ENCODE data around the gene ZNF699.
"Not testable (repeated sequence)": the region's sequence is repeated elsewhere in the genome, so short reads cannot be mapped to it uniquely, and the experiment has no call there.

Gene ZNF699

DNA sequence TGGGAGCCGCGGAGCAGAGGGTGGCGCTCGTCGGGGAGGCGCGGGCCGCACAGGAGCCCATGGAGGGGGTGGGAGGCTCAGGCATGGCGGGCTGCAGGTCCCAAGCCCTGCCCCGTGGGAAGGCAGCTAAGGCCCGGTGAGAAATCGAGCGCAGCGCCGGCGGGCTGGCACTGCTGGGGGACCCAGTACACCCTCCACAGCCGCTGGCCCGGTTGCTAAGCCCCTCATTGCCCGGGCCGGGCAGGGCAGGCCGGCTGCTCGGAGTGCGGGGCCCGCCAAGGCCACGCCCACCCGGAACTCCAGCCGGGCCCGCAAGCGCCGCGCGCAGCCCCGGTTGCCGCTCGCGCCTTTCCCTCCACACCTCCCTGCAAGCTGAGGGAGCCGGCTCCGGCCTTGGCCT, 26.2 kb downstream of the ZNF699 start:
- DNase-seq (ENCODE audit: low read depth), result not testable (repeated sequence)

DNA sequence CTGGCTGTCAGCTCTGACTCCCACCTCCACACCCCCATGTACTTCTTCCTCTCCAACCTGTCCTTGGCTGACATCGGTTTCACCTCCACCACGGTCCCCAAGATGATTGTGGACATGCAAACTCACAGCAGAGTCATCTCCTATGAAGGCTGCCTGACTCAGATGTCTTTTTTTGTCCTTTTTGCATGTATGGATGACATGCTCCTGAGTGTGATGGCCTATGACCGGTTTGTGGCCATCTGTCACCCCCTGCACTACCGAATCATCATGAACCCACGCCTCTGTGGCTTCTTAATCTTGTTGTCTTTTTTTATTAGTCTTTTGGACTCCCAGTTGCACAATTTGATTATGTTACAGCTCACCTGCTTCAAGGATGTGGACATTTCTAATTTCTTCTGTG, 58.4 kb downstream of the ZNF699 start:
- DNase-seq (ENCODE audit: low read depth), result no peak

DNA sequence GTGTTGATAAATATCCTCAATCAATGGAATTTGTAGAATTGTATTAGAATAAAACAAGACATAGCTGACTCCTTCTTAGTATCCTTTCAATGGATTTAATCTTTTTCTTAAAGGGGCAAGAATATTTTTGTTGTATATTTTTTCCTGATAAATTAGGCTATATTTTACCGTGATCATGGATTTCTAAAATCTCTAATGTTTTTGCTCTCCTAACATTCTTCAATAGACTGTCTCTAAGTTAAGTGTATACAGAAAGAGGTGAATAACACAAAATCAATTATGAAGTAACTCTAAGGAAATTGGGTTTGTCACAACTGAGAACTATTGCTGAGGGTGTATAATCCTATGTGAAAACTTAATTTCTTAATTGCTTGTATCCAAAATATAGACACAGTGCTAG, 59.0 kb downstream of the ZNF699 start, which contains the start of gene OR7E24:
Gene OR7E24 (plus strand): TSS at position 301 of the 400 bp plus-strand sequence. CDS start 114 bp downstream, outside the sequence.
- DNase-seq (ENCODE audit: low read depth), result no peak
